Measurements from ENCODE around the gene PRKN.
"Not testable (repeated sequence)": the region's sequence is repeated elsewhere in the genome, so short reads cannot be mapped to it uniquely, and the experiment has no call there.

The PRKN gene

GRCh38 chr6:161926324-161926723, 801.2 kb downstream of the PRKN start:
- DNase-seq = no peak

- DNase-seq = no peak
Measured at GRCh38 chr6:161924516-161925116, 803.0 kb downstream of the PRKN start.

DNA sequence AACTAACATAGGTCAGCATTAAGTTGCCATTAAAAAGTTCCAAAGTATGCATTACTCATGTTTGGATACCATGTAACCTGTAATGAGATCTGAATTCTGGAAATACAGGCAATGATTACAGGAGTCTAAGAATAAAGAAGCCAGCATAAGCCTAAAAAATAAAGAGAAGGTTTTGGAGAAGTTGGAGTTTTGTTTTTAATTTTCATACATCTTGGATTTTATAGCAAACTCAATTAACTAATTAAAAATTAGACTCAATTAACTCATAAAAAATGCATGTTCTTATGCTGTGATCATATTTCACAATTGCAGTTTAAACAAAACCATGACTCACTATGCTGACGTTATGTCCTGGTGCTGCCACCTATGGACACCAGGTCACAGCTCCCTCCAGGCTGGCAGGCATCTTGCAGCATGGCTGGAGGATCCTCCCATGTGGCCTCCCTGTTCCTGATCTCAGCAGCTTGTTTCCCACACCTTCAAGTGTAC, 804.9 kb downstream of the PRKN start:
- no peak for DNase-seq

DNA sequence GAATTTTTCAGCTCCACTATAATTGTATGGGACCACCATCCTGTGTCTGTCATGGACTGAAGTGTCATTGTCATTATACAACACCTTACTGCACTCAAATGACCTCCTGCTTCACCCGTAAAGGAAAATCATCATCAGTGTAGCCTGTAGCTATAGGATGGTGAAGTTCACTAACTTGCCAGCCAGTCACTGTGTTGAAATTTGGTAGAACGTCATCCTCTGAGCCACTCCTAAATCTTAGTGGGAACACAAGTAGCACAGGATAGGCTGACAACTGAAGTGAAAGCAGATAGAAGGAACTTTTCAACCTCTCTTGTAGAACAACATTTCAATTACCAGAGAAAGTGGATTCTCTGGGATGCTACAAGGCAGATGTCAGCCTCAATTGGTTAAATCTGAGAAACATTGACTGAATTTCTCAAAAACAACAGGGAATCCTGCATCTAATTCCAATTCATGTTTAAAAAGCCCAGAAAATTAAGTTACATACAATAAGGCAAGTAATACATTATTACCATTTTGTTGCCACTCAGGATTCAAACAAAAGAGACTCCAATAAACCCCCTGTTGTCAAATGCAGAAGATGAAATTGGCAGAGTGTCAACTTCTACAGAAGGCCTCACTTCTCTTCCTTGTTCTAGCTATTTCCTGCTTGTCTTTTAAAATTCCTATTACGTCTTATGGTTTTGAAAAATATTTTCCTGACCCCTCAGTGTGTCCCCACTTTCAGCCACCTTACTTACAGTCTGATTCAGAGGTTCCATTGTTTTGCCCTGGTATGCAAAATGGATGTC, 805.8 kb downstream of the PRKN start:
- DNase-seq = no peak

DNA sequence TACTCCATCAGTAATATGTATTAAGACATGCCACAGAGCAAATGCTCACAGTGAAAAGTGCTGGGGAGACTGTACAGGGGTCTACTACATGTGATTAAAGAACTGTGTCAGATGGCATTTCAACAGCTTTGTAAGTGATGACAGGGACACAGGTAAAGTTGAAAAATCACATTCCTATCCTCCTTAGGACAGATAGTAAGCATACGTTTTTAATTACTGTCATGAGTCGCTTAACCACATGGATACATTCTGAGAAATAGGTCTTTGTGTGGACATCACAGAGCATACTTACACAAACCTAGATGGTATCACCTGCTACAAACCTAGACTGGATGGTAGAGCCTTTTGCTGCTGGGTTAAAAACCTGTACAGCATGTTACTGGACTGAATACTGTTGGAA, 807.9 kb downstream of the PRKN start:
- no peak for DNase-seq

GRCh38 chr6:161918628-161919205, 808.8 kb downstream of the PRKN start:
- DNase-seq = no peak

- DNase-seq = no peak
Measured at GRCh38 chr6:161918109-161918531, 809.4 kb downstream of the PRKN start.

GRCh38 chr6:161917645-161918044, 809.9 kb downstream of the PRKN start:
- DNase-seq = no peak

DNA sequence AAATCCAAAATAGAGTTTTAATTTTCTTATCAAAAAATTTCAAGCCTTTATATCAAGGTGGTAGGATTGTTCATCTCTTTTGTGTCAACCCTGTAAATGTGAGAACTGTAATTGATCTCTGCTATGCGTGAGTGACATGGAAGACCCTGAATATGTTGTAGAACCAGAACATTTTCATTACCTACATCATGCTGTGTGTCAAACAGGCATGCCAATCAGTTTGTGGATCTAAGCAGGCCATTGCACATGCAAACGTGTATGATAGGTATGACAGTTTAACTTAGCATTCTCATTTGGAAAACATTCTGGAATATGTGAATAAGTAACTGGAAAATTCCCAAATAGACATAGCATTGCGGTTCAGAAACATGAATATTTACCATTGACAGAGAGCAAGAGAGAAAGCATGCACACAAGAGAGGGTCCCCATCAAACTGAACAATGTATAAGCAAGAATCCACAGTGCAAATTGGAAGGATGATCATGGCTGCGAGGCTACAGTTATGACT, 812.1 kb downstream of the PRKN start:
- no peak for DNase-seq

DNA sequence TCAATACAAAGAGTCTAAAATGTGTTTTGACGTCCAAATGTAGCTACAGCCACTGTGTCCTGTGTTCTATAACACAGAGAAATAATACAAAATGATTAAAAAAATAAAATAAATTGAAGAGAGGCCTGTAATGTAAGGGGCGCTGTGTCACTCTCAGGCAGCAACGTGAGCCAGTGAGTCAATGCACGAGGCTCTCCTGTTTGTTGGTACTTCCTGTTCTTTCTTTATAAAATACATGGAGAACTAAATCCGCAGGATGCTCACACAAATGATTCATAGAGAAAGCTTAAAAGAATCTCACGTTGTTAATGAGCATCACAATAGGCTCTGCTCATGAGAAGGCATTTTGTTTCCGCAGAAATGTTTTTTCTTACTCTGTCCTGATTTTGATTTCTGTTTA, 818.7 kb downstream of the PRKN start:
- DNase-seq = no peak

DNA sequence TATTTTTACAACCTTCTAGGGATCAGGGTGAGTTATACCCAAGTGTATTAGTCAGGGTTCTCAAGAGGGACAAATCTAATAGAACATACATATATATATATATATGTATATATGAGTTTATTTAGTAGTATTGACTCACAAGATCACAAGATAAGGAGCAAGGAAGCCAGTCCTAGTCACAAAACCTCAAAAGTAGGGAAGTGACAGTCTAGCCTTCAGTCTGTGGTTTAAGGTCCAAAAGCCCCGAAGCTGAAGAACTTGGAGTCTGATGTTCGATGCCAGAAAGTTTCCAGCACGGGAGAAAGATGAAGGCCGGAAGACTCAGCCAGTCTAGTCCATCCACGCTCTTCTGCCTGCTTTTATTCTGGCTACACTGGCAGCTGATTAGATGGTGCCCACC, 821.0 kb downstream of the PRKN start:
- DNase-seq = no peak

DNA sequence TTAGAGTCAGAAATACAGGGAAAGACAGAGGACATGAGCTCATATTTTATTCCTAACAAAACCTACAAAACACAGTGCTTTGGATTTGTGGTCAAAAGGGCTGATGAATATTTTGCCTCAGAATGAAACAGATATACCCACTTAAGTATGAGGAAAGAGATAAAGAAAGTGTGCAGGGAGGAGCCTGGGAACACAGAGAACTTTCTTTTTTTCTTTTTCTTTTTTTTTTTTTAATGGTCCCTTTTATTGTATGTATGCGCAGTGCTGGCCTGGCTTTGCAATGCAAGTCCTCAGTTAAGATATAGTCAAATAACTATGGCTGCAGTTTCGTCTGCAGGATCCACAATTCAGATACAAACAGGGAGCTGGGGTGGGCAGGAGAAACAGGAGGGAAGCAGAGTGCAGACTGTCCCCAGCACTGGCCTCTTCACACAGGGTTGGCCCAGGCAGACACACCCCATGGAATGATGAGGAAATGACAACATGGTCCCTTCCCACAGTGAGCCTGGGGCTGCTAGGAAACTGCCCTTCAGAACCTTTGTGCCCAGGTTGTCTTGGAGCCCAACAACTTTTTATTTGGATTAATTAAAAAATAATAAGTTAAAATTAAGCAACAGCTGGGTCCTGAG, 823.9 kb downstream of the PRKN start:
- no peak for DNase-seq

GRCh38 chr6:161901740-161902426, 825.7 kb downstream of the PRKN start:
- DNase-seq = no peak

DNA sequence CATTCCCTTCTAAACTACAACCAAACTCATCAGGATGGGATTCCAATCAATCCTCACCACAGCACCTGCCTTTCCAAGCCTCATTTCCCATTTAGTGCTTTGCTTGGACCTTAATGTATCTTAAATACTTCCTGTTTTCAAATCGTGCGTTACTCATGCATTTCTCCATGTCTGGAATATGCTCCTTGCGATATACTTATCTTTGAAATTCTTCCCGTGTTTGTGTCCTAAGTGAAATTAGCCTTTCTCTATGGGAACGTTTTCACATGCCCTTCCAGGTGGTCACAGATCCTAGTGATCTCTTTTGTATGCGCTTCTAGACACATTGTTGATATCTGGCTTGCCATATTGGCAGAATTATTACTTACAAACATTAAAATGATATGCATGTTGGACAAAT, 833.1 kb downstream of the PRKN start:
- DNase-seq = no peak

DNA sequence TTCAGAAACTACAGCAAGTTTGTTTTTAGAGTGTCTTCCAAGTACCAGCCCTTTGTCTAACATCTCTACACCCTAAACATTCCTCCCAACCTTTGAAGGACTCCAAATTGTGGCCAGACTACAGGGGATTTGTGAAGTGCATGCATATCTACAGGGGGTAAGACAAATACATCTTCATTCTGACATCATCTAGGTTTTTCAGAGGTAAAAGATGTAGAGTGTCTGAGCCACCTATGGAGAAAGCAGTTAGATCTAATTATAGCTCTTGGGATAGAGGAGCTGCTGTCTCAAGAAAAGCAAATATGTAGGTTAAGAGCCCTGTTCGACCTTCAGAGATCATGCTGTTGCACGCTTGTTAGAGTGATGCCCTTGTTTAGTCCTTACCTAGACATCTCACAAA, 836.0 kb downstream of the PRKN start:
- DNase-seq = no peak

DNA sequence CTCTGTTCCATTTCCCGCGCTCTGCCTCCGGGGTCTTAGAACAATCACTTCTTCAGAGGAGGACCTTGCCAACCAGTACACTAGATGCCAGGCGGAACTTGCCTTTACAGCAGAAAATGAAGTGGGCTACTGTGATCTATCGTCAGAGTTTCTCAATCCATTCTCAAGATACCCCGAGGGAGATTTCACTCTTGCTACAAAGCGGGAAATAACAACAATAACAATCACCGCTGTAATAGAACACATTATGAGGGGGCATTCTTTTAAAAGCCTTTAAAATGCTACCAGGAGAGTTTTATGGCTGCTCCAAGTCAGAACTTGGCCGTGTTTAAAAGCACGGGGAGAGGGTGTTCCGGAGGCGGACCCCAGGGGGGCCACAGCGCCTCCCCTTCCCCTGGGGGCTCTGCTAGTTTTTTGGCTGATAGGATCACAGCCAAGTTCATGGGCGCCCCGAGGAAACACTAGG, 836.7 kb downstream of the PRKN start:
- DNase-seq = no peak

- no peak for DNase-seq
Measured at GRCh38 chr6:161890133-161890831, 837.3 kb downstream of the PRKN start.

DNA sequence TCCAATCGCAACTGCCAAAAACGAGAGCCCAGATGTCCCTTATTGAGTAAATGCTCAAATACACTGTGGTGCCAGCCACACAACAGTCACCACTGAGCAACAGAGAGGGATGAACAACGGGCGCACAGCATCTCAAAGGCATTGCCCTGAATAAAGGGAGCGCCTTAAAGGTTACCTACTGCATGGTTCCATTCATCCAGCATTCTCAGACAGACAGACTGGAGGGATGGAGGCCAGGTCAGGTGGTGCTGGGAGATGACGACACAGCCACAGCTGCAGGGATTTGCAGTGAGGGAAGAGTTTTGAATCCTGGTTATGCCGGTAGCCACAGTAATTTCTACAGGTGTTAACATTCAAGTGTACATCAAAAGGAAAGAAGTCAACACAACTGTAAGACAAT, 838.2 kb downstream of the PRKN start:
- DNase-seq = no peak

DNA sequence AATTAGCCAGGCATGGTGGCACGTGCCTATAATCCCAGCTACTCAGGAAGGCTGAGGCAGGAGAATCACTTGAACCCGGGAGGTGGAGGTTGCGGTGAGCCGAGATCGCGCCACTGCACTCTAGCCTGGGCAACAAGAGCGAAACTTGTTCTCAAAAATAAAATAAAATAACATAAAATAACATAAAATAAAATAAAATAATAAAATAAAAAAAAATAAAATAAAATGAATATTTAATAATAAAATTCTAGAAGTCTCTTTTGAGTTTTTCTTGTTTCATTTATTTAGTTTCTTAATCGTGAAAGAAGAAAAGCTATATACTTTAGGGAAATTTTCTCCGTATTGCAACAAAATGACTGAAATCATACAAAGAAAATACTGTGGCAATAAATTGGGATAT, 841.0 kb downstream of the PRKN start:
- not testable (repeated sequence) for DNase-seq

DNA sequence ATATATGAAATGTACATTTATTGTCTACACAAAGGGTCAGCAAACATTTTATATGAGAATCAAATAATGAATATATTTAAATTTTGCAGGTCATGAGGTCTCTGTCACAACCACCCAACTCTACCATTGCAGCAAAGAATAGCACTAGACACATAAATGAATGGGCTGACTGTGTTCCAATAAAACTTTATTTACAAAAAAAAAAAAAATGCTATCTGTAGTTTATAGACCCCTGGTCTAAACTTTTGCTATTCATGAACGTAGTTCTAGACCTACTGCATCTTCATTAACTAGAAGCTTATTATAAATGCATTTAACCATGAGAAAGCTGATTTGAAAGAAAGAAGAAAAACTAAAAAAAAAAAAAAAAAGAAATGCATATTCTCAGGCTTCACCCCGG, 842.8 kb downstream of the PRKN start:
- no peak for DNase-seq

DNA sequence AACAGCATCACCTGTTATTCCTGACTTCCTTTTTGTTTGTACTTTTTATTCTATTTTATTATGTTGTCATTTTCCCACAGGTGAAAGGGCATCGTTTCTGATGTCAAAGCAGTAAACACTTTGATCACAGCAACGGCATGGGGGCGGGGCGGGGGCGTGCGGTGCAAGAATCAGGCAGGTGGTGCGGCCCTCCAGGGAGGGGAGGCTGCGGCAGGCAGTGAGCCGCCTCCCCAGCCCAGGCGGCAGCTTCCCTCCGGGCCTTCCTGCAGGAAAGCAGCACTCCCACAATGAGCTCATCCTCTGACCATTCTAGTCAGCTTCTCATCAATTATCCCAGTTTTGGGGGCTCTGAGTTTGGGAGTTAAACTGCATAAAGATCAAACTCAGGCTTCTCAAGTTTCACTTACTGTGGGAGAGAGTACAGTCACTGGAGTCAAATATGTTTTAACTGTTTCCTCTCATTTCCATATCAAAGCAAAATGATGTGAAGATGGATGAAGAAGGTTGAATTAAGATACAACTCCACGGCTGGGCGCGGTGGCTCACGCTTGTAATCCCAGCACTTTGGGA, 845.3 kb downstream of the PRKN start:
- no peak for DNase-seq

DNA sequence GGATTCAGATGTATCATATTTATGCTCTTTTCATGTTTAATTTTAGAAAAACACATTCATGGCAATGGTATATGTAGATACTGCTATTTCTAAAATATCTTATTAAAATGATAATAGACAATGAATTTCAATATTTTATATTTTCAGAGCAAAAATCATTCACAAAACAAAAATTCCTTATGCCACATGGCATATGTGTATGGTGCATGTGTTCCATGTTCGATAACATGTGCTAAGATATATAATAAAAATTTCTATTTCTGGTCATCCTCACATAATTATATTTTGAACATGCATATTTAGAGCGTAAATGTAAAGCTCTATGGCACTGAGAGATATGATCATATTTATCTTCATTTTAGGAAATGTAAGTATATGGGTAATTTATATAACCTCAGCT, 847.5 kb downstream of the PRKN start:
- DNase-seq = no peak

Measured in activated gamma-delta T cell treated with Interleukin-2 at 50 U/mL for 16 hours (primary cell).